HepG2 (cell line): Measurements from ENCODE around the gene BCAM. TPM values are rescaled to one million over a fixed set of nuclear protein-coding genes. Genes with fewer than 3 reads are reported as not detected.

Experiments
- ATAC-seq: fragments of 200-7000 bp; cut with Tn5 transposase; 3 replicates; pipeline ENCODE4 v1.9.1; 2020; ENCODE audit warnings: mild to moderate bottlenecking, moderate library complexity
- BruUV-seq: library from RNA; stranded (reverse); fragments of 400-500 nt; replicated peaks from 2 replicates; lab custom pipeline; 2021; lab: Mats Ljungman, UMichigan
- CTCF ChIA-PET: fragments of 300-600 bp; formaldehyde crosslinking; extraction: SDS; loops from one replicate; lab custom pipeline; 2021; ENCODE audit warnings: low total read pairs, inconsistent platforms, low intra/inter-chr PET ratio; lab: Yijun Ruan, JAX
- POLR2A ChIA-PET: fragments of 350-600 bp; sonication (Branson Sonifier 250); formaldehyde crosslinking; loops from one replicate; lab custom pipeline; 2020; ENCODE audit warnings: antibody characterized with exemption, inconsistent platforms; lab: Yijun Ruan, JAX
- DNase-seq: peaks from one replicate; pipeline ENCODE4 v3.0.0-alpha.2; 2015; ENCODE audit warnings: low spot score
- FAIRE-seq: peaks from 3 replicates; lab custom pipeline; 2011; peaks lifted over from hg19 to GRCh38; lab: Jason Lieb, UNC
- H2AFZ ChIP-seq: one replicate; pipeline ENCODE4 v1.6.1; 2011; ENCODE audit warnings: low read length, inconsistent platforms
- H3K27ac ChIP-seq: fragments of 300-600 bp; 3 replicates; pipeline ENCODE4 v1.8.0; 2011; ENCODE audit warnings: mixed run types, mild to moderate bottlenecking, mixed read lengths, low read length, inconsistent platforms; ENCODE audit not compliant: insufficient read depth; ENCODE audit errors: extremely low read length
- H3K27me3 ChIP-seq, 2 experiments: fragments of 200-600 bp in 1 of 2; 2 replicates in 1 of 2; 3 replicates in 1 of 2; pipeline versions ENCODE4 v1.6.0 to v1.8.0; 2011; ENCODE audit warnings: low read length in 2 of 2, mild to moderate bottlenecking in 2 of 2, moderate library complexity in 2 of 2, inconsistent platforms in 1 of 2; ENCODE audit not compliant: insufficient read depth in 2 of 2, control insufficient read depth in 1 of 2
- H3K36me3 ChIP-seq, 2 experiments: fragments of 200-600 bp in 1 of 2; replicated peaks in 1 of 2; 2 replicates in 1 of 2; 3 replicates in 1 of 2; pipeline versions ENCODE4 v1.5.1 to v1.8.0; 2011; ENCODE audit warnings: low read length in 2 of 2, inconsistent platforms in 1 of 2; ENCODE audit not compliant: insufficient read depth in 2 of 2, control insufficient read depth in 1 of 2
- H3K4me1 ChIP-seq: 2 replicates; pipeline ENCODE4 v1.5.1; 2012; ENCODE audit warnings: low read length, inconsistent platforms; ENCODE audit not compliant: insufficient read depth
- H3K4me2 ChIP-seq: 2 replicates; pipeline ENCODE4 v1.6.0; 2011; ENCODE audit warnings: low read depth, low read length, inconsistent platforms
- H3K4me3 ChIP-seq, 3 experiments: fragments of 200-600 bp in 1 of 3; sonication (generic), shearing (Covaris generic) in 1 of 3; replicated peaks in 1 of 3; 2 replicates each; pipeline ENCODE4 v1.5.1; 2011 to 2016; ENCODE audit warnings: low read length in 3 of 3, inconsistent platforms in 2 of 3, low read depth in 2 of 3, mild to moderate bottlenecking in 2 of 3, control low read depth in 1 of 3, mixed read lengths in 1 of 3; ENCODE audit not compliant: insufficient read depth in 1 of 3
- H3K79me2 ChIP-seq: one replicate; pipeline ENCODE4 v1.6.1; 2011; ENCODE audit warnings: low read length, inconsistent platforms; ENCODE audit not compliant: insufficient read depth
- H3K9ac ChIP-seq: 2 replicates; pipeline ENCODE4 v1.6.0; 2011; ENCODE audit warnings: mild to moderate bottlenecking, low read depth, low read length, inconsistent platforms; ENCODE audit not compliant: insufficient read depth
- H3K9me3 ChIP-seq: 2 replicates; pipeline ENCODE4 v1.5.1; 2012; ENCODE audit warnings: mild to moderate bottlenecking, low read length
- H4K20me1 ChIP-seq: 2 replicates; pipeline ENCODE4 v1.6.0; 2011; ENCODE audit warnings: inconsistent platforms, mild to moderate bottlenecking, low read length, moderate library complexity; ENCODE audit not compliant: insufficient read depth
- EZH2 ChIP-seq: conservative IDR thresholded peaks from 2 replicates; pipeline ENCODE4 v1.6.1; 2012; ENCODE audit warnings: mild to moderate bottlenecking, low read depth, low read length, moderate library complexity
- ISX ChIP-seq: sonication (generic); formaldehyde crosslinking; conservative IDR thresholded peaks from 2 replicates; pipeline ENCODE4 v1.5.0; 2020; ENCODE audit warnings: missing genetic modification reagents
- KDM1A ChIP-seq: IDR thresholded peaks from 2 replicates; pipeline ENCODE4 v1.6.1; 2016; ENCODE audit warnings: missing compliant biosample characterization
- RAD51 ChIP-seq: fragments of 450-650 bp; IDR thresholded peaks from 2 replicates; pipeline ENCODE4 v1.6.1; 2016; ENCODE audit warnings: borderline replicate concordance
- WGBS: methylation state at CpG from one replicate; pipeline ENCODE4 v1.1.6; 2017; ENCODE audit warnings: low lambda C conversion rate; 5-methylcytosine and 5-hydroxymethylcytosine counted together
- in situ Hi-C: cut with HindIII; loops from 2 replicates; pipeline ENCODE4 v1.10.0; 2017; ENCODE audit warnings: low pct_unique_long_range_greater_than_20kb; ENCODE audit not compliant: extremely low pct_ligation_motif_present
- intact Hi-C: fragments of 100-400 bp; cut with micrococcal nuclease; formaldehyde crosslinking; loops from one replicate; pipeline ENCODE4 v1.10.0; 2022; ENCODE audit not compliant: unreplicated experiment
- polyA plus RNA-seq, 8 experiments: library from polyadenylated mRNA; depleted of rRNA in 3 of 8; stranded (reverse) in 7 of 8; unstranded in 1 of 8; fragments of >200 nt; fragmentation: Illumina TruSeq in 4 of 8; extraction: Trizol in 4 of 8; gene quantifications; 2 replicates each; pipeline versions ENCODE4 v1.2.1 to v1.2.3, GENCODE V29; 2011 to 2016; ENCODE audit warnings: low read depth in 4 of 8, missing spikeins in 1 of 8, mixed read lengths in 1 of 8; ENCODE audit not compliant: insufficient read depth in 1 of 8
- total RNA-seq, 5 experiments: library from RNA; depleted of rRNA; stranded (reverse); fragments of >200 nt; fragmentation: Illumina TruSeq; extraction: Trizol; gene quantifications; 2 replicates each; pipeline ENCODE4 v1.2.3, GENCODE V29; 2016; ENCODE audit warnings: low read depth in 1 of 5
- TF ChIP-seq, protein P1 (sequence below): IDR thresholded peaks from 2 replicates; pipeline ENCODE4 v1.6.1; 2016; ENCODE audit warnings: low read depth, missing genetic modification reagents, missing compliant biosample characterization

The BCAM gene
- total and polyA plus RNA-seq, 2 of the 13 experiments (the other 11 are each of a cell fraction or from before 2014, with no cell fraction given): 51.2 to 62.7 TPM

DNA sequence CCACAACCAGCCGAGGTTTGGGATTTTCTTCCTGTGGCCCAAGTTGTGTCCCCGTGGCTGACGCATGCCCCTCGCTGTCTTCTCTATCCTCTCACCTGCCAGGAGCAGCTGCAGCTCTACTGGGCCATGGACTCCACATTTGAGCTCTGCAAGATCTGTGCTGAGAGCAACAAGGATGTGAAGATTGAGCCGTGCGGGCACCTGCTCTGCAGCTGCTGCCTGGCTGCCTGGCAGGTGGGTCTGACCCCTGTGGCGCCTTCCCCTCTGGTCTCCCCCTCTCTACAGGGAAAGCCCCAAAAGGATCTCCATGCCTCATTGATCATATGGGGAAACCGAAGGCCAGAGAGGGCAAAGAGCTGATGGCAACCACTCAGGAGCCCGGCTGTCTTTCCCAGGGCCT lies 16.6 kb upstream of the BCAM start:
- no peak overlapping the region for H3K4me2 ChIP-seq
- no peaks in the 10 kb centered on the region for H3K79me2 ChIP-seq
- no peaks in the 10 kb centered on the region for H3K27me3 ChIP-seq
- 92% methylated on average over 8 of the region's 9 CpGs for WGBS
- H2AFZ ChIP-seq: no peak overlapping the region
- BruUV-seq: no TSS peak
- no peaks in the 10 kb centered on the region for H4K20me1 ChIP-seq
- intact Hi-C loops: no loop called here
- H3K9ac ChIP-seq: no peak overlapping the region
- no peaks in the 10 kb centered on the region for H3K9me3 ChIP-seq
- no peaks in the 10 kb centered on the region for H3K36me3 ChIP-seq
- H3K4me3 ChIP-seq: no peak overlapping the region
- ATAC-seq (no peak), DNase-seq (no peak), FAIRE-seq (no peak)
- in situ Hi-C loops: loop anchor here (10.0 kb wide), 1 partner anchor 53 kb away; the partner anchor contains the start of gene NECTIN2
- CTCF ChIA-PET: no interaction called here
- POLR2A ChIA-PET: interaction anchor here (0.9 kb wide), 1 partner anchor 15 kb away, joined by 3 read pairs; no protein-coding TSS in a partner anchor
- peaks cover 52% of the 10 kb centered on the region for H3K4me1 ChIP-seq
- H3K27ac ChIP-seq: peak overlapping the region; percentile 26
- TF ChIP-seq ISX (CRISPR knock-in tag) (no peak), RAD51 (no peak)

DNA sequence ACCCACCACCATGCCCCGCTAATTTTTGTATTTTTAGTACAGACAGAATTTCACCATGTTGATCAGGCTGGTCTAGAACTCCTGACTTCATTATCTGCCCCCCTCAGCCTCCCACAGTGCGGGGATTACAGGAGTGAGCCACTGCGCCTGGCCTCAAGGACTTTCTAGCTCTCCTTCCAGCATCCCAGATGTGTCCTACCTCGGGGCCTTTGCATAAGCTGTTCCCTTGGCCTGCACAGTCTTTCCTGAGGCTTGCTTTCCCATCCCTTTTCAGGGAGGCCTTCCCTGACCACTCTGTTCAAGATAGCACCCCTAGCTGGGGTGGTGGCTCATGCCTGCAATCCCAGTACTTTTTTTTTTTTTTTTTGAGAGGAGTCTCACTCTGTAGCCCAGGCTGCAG lies 14.3 kb upstream of the BCAM start:
- no peaks in the 10 kb centered on the region for H3K36me3 ChIP-seq
- CTCF ChIA-PET: no interaction called here
- no peak overlapping the region for H3K9ac ChIP-seq
- WGBS: 82% methylated on average over 4 of the region's 4 CpGs
- H3K4me3 ChIP-seq: no peak overlapping the region
- no peak overlapping the region for H3K27ac ChIP-seq
- TF ChIP-seq KDM1A (CRISPR knock-in tag): peak; percentile 19; the same call in 1 of the 2 replicates
- TF ChIP-seq, protein P1, sequence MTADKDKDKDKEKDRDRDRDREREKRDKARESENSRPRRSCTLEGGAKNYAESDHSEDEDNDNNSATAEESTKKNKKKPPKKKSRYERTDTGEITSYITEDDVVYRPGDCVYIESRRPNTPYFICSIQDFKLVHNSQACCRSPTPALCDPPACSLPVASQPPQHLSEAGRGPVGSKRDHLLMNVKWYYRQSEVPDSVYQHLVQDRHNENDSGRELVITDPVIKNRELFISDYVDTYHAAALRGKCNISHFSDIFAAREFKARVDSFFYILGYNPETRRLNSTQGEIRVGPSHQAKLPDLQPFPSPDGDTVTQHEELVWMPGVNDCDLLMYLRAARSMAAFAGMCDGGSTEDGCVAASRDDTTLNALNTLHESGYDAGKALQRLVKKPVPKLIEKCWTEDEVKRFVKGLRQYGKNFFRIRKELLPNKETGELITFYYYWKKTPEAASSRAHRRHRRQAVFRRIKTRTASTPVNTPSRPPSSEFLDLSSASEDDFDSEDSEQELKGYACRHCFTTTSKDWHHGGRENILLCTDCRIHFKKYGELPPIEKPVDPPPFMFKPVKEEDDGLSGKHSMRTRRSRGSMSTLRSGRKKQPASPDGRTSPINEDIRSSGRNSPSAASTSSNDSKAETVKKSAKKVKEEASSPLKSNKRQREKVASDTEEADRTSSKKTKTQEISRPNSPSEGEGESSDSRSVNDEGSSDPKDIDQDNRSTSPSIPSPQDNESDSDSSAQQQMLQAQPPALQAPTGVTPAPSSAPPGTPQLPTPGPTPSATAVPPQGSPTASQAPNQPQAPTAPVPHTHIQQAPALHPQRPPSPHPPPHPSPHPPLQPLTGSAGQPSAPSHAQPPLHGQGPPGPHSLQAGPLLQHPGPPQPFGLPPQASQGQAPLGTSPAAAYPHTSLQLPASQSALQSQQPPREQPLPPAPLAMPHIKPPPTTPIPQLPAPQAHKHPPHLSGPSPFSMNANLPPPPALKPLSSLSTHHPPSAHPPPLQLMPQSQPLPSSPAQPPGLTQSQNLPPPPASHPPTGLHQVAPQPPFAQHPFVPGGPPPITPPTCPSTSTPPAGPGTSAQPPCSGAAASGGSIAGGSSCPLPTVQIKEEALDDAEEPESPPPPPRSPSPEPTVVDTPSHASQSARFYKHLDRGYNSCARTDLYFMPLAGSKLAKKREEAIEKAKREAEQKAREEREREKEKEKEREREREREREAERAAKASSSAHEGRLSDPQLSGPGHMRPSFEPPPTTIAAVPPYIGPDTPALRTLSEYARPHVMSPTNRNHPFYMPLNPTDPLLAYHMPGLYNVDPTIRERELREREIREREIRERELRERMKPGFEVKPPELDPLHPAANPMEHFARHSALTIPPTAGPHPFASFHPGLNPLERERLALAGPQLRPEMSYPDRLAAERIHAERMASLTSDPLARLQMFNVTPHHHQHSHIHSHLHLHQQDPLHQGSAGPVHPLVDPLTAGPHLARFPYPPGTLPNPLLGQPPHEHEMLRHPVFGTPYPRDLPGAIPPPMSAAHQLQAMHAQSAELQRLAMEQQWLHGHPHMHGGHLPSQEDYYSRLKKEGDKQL (CRISPR knock-in tag): no peak
- no peak for TF ChIP-seq EZH2
- no peak for FAIRE-seq
- H3K9me3 ChIP-seq: no peaks in the 10 kb centered on the region
- no peak for DNase-seq
- no peaks in the 10 kb centered on the region for H4K20me1 ChIP-seq
- H3K4me2 ChIP-seq: no peak overlapping the region
- no peak overlapping the region for H2AFZ ChIP-seq
- peaks cover 75% of the 10 kb centered on the region for H3K4me1 ChIP-seq
- H3K79me2 ChIP-seq: no peaks in the 10 kb centered on the region
- intact Hi-C loops (no loop called here), in situ Hi-C loops (loop anchor here (10.0 kb wide), 1 partner anchor 50 kb away; the partner anchor contains the start of gene NECTIN2)
- BruUV-seq: no TSS peak
- ATAC-seq: no peak
- H3K27me3 ChIP-seq: no peaks in the 10 kb centered on the region
- POLR2A ChIA-PET: interaction anchor here (2.8 to 4.9 kb wide), 3 partner anchors 10 to 51 kb away, joined by 14 to 76 read pairs (median 23); partner anchors contain the start of genes BCAM and NECTIN2
